ENCODE measurements around the gene TESMIN.

The TESMIN gene

GRCh38 chr11:68698993-68699392 lies 52.3 kb downstream of the TESMIN start:
- no peak overlapping the region for H3K4me3 Mint-ChIP-seq
- no peak for TF ChIP-seq CTCF (IDR thresholded peaks at IDR 0.05)
- peaks cover 52% of the 10 kb centered on the region for H3K9me3 Mint-ChIP-seq
- no peak overlapping the region for H3K27ac Mint-ChIP-seq
- peaks cover 40% of the 10 kb centered on the region for H3K27me3 Mint-ChIP-seq (ENCODE audit: low read depth, poor library complexity)
- H3K36me3 Mint-ChIP-seq (ENCODE audit: low read depth) = no peaks in the 10 kb centered on the region
- H3K4me1 Mint-ChIP-seq = no peaks in the 10 kb centered on the region
- DNase-seq = no peak

GRCh38 chr11:68695531-68695930 lies 55.8 kb downstream of the TESMIN start:
- H3K27me3 Mint-ChIP-seq (ENCODE audit: low read depth, poor library complexity) = peaks cover 47% of the 10 kb centered on the region
- H3K4me1 Mint-ChIP-seq = no peaks in the 10 kb centered on the region
- H3K27ac Mint-ChIP-seq = no peak overlapping the region
- peaks cover 54% of the 10 kb centered on the region for H3K9me3 Mint-ChIP-seq
- no peaks in the 10 kb centered on the region for H3K36me3 Mint-ChIP-seq (ENCODE audit: low read depth)
- no peak for TF ChIP-seq CTCF (IDR thresholded peaks at IDR 0.05)
- no peak for DNase-seq
- no peak overlapping the region for H3K4me3 Mint-ChIP-seq

GRCh38 chr11:68694431-68695297 lies 56.7 kb downstream of the TESMIN start:
- Mint-ChIP-seq H3K4me3 (no peak overlapping the region), H3K36me3 (ENCODE audit: low read depth) (no peaks in the 10 kb centered on the region), H3K27me3 (ENCODE audit: low read depth, poor library complexity) (peaks cover 55% of the 10 kb centered on the region), H3K9me3 (peaks cover 49% of the 10 kb centered on the region), H3K27ac (no peak overlapping the region), H3K4me1 (no peaks in the 10 kb centered on the region)
- DNase-seq = no peak
- TF ChIP-seq CTCF (IDR thresholded peaks at IDR 0.05) = no peak

GRCh38 chr11:68693484-68693882 lies 57.8 kb downstream of the TESMIN start:
- TF ChIP-seq CTCF (IDR thresholded peaks at IDR 0.05) = no peak
- Mint-ChIP-seq H3K4me3 (no peak overlapping the region), H3K27ac (no peak overlapping the region), H3K27me3 (ENCODE audit: low read depth, poor library complexity) (peaks cover 61% of the 10 kb centered on the region), H3K9me3 (peaks cover 38% of the 10 kb centered on the region), H3K36me3 (ENCODE audit: low read depth) (no peaks in the 10 kb centered on the region), H3K4me1 (peaks cover 5% of the 10 kb centered on the region)
- no peak for DNase-seq

- no peak for TF ChIP-seq CTCF (IDR thresholded peaks at IDR 0.05)
- Mint-ChIP-seq H3K27ac (no peak overlapping the region), H3K27me3 (ENCODE audit: low read depth, poor library complexity) (peaks cover 63% of the 10 kb centered on the region), H3K9me3 (peaks cover 33% of the 10 kb centered on the region), H3K4me3 (no peak overlapping the region), H3K4me1 (peaks cover 5% of the 10 kb centered on the region), H3K36me3 (ENCODE audit: low read depth) (no peaks in the 10 kb centered on the region)
- no peak for DNase-seq
These were observed 58.3 kb downstream of the TESMIN start for GRCh38 chr11:68692871-68693483.

Measured in nephron progenitor cell (in vitro differentiated cells).